ENCODE measurements around the gene ITGA1. TPM values are rescaled to one million over a fixed set of nuclear protein-coding genes. Genes with fewer than 3 reads are reported as not detected.

ITGA1 gene
- total and polyA plus RNA-seq, 4 donors = 17.8 to 152 (median 98.5) TPM

DNA sequence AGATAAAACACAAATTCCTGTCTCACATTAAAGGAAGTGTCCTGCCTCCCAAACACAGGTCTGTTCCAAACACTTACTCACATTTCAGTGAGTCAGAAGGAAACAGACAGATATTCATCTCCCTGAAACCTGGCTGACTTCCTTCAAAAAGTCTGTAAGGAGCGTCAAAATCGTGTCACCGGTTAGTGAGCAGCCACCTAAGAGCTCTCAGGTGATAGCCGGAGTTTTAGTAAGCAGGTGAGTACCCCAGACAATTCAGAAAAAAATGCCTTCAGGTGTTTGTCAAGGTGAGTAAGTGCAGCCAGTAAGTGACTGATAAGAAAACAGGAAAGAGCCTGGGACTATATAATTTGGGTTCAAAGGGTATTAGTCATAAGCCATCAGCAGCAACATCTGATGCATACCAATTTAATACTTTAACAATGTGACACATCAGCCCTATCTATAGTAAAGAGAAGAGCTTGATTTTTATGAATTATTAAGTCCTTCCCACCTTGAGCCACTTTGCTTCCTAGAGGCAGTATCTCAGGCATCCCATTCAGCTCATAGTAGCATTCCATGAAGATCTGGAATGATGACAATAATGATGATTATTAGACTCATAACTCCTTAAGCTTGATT lies 200.1 kb downstream of the ITGA1 start:
- H3K9me3 ChIP-seq (ENCODE audit: control insufficient read depth, low read length) = no peaks in the 10 kb centered on the region
- H3K27ac ChIP-seq (ENCODE audit: low read depth in 1 of 2, low read length in 2 of 2) = no peak overlapping the region
- H3K27me3 ChIP-seq (ENCODE audit: control insufficient read depth in 1 of 2, insufficient read depth in 2 of 2, low read length in 1 of 2) = no peaks in the 10 kb centered on the region
- H3K4me3 ChIP-seq (ENCODE audit: low read length in 2 of 2) = no peak overlapping the region
- H3K36me3 ChIP-seq (ENCODE audit: control insufficient read depth in 1 of 2, insufficient read depth in 2 of 2, low read length in 1 of 2) = no peaks in the 10 kb centered on the region
- WGBS, 2 donors = 87% methylated on average over 4 of the region's 4 CpGs
- intact Hi-C loops (cut with DNase I) = no loop called here
- DNase-seq (no peak), ATAC-seq (ENCODE audit: low FRiP score) (no peak)
- H3K4me1 ChIP-seq (ENCODE audit: control insufficient read depth in 1 of 2, insufficient read depth in 2 of 2, low read length in 2 of 2) = no peaks in the 10 kb centered on the region

DNA sequence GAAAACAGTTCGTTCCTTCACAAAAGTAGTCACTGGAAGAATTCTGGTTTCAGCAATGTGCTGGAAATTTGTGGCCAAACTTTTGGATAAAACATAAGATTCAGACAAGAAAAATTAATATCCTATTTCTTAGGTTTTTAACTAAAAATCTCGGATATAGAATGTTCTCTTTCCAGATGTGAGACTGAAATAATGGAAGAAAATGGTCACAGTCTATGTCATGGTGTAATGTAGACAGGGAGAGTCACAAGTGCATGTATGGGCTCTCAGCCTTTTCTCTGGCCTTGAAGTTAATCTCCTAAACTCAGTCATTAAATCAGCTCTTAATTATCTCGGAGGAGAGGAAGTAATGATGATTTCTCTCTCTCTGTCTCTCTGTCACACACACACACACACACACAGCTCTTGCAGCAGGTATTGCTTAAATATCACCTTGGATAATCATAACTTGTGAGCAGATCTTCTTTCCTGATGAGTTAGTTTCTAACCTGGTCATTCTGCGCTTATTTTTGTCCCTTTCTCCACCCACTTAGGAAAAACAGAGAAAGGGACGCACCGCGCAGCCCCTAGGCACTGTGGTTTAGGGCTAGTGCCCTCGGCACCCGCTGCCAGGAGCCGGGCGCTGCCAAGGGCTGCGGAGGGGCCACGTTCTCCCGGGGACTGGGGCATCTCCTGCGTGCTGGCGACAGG lies 200.8 kb downstream of the ITGA1 start:
- no peak for ATAC-seq (ENCODE audit: low FRiP score)
- intact Hi-C loops (cut with DNase I) = no loop called here
- H3K27me3 ChIP-seq (ENCODE audit: control insufficient read depth in 1 of 2, insufficient read depth in 2 of 2, low read length in 1 of 2) = no peaks in the 10 kb centered on the region
- H3K4me3 ChIP-seq (ENCODE audit: low read length in 2 of 2) = peak overlapping the region; percentile 53 to 79
- DNase-seq = no peak
- H3K4me1 ChIP-seq (ENCODE audit: control insufficient read depth in 1 of 2, insufficient read depth in 2 of 2, low read length in 2 of 2) = no peaks in the 10 kb centered on the region
- 7 to 12% methylated on average over 16 of the region's 16 CpGs for WGBS, 2 donors
- H3K27ac ChIP-seq (ENCODE audit: low read depth in 1 of 2, low read length in 2 of 2) = no peak overlapping the region
- H3K9me3 ChIP-seq (ENCODE audit: control insufficient read depth, low read length) = no peaks in the 10 kb centered on the region
- H3K36me3 ChIP-seq (ENCODE audit: control insufficient read depth in 1 of 2, insufficient read depth in 2 of 2, low read length in 1 of 2) = no peaks in the 10 kb centered on the region

DNA sequence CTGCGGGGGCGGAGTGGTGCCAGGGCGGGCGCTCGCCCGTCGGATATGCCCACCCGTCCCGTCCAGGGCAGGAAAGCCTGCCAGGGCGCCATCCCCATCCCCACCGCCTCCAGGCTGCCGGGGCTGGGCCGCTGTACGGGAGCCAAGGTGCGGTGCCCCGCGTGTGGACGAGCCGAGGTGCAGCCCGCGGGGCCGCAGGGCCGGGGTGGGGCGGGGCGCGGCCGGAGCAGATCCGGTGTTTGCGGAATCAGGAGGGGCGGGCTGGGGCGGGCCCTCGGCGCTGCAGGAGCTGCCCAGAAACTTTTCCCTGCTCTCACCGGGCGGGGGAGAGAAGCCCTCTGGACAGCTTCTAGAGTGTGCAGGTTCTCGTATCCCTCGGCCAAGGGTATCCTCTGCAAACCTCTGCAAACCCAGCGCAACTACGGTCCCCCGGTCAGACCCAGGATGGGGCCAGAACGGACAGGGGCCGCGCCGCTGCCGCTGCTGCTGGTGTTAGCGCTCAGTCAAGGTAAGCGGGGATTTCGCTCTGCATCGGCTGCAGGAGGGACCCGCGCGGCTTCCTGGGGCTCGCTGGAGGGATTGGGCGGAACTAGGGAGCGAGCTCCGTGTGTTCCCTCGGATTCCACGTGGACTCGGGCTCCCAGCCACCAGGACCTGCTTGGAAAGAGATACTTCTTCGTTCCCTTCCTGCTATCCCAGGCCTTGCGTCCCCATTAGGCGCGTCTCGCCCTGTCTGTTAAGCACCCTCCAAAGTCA lies 201.5 kb downstream of the ITGA1 start, which contains the start of gene ITGA2:
Gene ITGA2, plus strand, starts transcription at position 328 of the 756 bp plus-strand sequence. Its CDS starts 117 bp downstream, at position 445.
- WGBS, 2 donors = 0 to 1% methylated on average over 48 to 64 of the region's 64 CpGs

DNA sequence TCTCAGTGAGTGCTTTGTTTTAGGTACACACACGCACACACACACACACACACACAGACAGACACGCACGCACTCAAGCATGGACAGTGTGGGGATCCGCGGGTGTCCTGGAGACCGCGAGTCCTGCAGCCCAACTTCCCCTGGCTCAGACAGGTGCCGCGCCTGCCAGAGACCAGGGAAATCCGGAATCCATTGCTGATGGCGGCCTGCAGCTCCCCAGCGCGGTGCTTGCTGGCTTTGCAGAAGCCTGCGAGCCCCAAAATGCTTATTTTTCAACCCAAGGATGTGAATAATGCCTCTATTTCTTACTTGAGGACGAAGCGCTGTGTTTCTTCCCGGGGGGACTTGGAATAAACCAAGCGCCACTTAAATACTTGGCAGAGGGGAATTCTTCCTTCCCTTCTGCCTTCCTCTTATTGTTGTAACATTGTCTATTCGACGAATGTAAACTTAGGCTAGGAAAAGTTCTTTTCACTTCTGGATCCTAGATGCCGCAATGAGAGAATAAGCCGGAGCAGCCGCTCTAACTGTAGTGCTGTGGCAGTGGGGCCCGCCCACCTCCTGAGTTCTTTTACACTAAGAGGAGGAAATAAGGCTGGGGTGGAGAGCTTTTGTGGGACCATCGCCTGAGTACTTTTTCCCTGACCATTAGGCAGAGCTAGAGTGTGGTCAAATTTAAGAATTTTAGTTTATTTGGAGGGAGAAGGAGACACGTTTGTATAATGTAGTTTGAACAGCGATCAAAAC lies 202.2 kb downstream of the ITGA1 start:
- H3K4me1 ChIP-seq (ENCODE audit: control insufficient read depth in 1 of 2, insufficient read depth in 2 of 2, low read length in 2 of 2) = no peaks in the 10 kb centered on the region
- no peaks in the 10 kb centered on the region for H3K9me3 ChIP-seq (ENCODE audit: control insufficient read depth, low read length)
- H3K27ac ChIP-seq (ENCODE audit: low read depth in 1 of 2, low read length in 2 of 2) = no peak overlapping the region
- peak overlapping the region; percentile 57 to 79 for H3K4me3 ChIP-seq (ENCODE audit: low read length in 2 of 2)
- no peaks in the 10 kb centered on the region for H3K36me3 ChIP-seq (ENCODE audit: control insufficient read depth in 1 of 2, insufficient read depth in 2 of 2, low read length in 1 of 2)
- peak; percentile 50 to 77 for DNase-seq
- ATAC-seq (ENCODE audit: low FRiP score) = peak; percentile 59
- intact Hi-C loops (cut with DNase I) = no loop called here
- WGBS, 2 donors = 4% methylated on average over 27 of the region's 27 CpGs
- no peaks in the 10 kb centered on the region for H3K27me3 ChIP-seq (ENCODE audit: control insufficient read depth in 1 of 2, insufficient read depth in 2 of 2, low read length in 1 of 2)

More for the DNA sequence above, 201.5 kb downstream of the ITGA1 start, which contains the start of gene ITGA2:
- no peaks in the 10 kb centered on the region for H3K36me3 ChIP-seq (ENCODE audit: control insufficient read depth in 1 of 2, insufficient read depth in 2 of 2, low read length in 1 of 2)
- DNase-seq (peak; percentile 54 to 82), ATAC-seq (ENCODE audit: low FRiP score) (peak; percentile 75)
- H3K27ac ChIP-seq (ENCODE audit: low read depth in 1 of 2, low read length in 2 of 2) = no peak within 1 kb of the TSS
- no peaks in the 10 kb centered on the region for H3K27me3 ChIP-seq (ENCODE audit: control insufficient read depth in 1 of 2, insufficient read depth in 2 of 2, low read length in 1 of 2)
- H3K4me3 ChIP-seq (ENCODE audit: low read length in 2 of 2) = peak within 1 kb of the TSS; percentile 57 to 79
- intact Hi-C loops (cut with DNase I) = no loop called here
- no peaks in the 10 kb centered on the region for H3K9me3 ChIP-seq (ENCODE audit: control insufficient read depth, low read length)
- no peaks in the 10 kb centered on the region for H3K4me1 ChIP-seq (ENCODE audit: control insufficient read depth in 1 of 2, insufficient read depth in 2 of 2, low read length in 2 of 2)

DNA sequence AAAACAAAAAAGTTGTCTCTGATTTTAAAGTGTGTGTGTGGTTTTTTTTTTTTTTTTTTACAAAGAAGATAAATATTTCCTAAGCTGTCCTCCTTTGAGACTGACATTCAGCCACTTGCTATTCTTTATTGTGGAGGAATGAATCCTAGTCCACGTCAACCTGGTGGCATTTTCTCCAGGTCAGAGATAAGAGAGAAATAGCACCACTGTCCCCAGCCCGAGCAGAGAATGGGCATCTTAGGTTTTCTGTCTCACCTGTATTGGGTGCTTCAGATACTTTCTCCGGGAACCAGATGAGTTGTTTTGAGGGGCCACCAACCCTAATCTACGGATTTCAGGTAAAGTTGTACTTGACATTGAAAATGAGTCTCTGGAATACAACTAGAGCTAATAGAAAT lies 202.8 kb downstream of the ITGA1 start:
- ATAC-seq (ENCODE audit: low FRiP score) = no peak
- Histone ChIP-seq H3K27ac (ENCODE audit: low read depth in 1 of 2, low read length in 2 of 2) (no peak overlapping the region), H3K4me3 (ENCODE audit: low read length in 2 of 2) (no peak overlapping the region), H3K4me1 (ENCODE audit: control insufficient read depth in 1 of 2, insufficient read depth in 2 of 2, low read length in 2 of 2) (no peaks in the 10 kb centered on the region), H3K27me3 (ENCODE audit: control insufficient read depth in 1 of 2, insufficient read depth in 2 of 2, low read length in 1 of 2) (no peaks in the 10 kb centered on the region), H3K9me3 (ENCODE audit: control insufficient read depth, low read length) (no peaks in the 10 kb centered on the region), H3K36me3 (ENCODE audit: control insufficient read depth in 1 of 2, insufficient read depth in 2 of 2, low read length in 1 of 2) (no peaks in the 10 kb centered on the region)
- DNase-seq = no peak
- 74 to 81% methylated on average over 4 of the region's 4 CpGs for WGBS, 2 donors
- intact Hi-C loops (cut with DNase I) = no loop called here

DNA sequence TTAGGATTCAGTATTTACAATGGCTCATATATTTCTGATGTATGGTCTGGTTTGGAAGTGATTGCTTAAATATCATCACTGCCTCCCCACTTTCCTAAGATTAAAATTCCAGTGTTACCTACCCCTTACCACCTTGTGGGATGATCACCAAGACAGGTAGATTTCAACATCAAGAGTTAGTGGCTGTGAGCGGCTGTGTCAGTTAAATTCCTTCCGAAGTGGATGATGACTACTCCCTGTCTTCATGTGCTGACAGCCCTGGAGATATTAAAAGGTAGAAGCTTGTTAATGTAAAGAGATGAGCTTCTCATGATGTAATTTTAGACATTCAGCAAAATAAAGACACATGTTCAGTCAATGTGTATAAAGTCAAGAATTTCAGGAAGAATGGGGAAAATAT lies 205.7 kb downstream of the ITGA1 start:
- no peaks in the 10 kb centered on the region for H3K4me1 ChIP-seq (ENCODE audit: control insufficient read depth in 1 of 2, insufficient read depth in 2 of 2, low read length in 2 of 2)
- no peaks in the 10 kb centered on the region for H3K36me3 ChIP-seq (ENCODE audit: control insufficient read depth in 1 of 2, insufficient read depth in 2 of 2, low read length in 1 of 2)
- no peaks in the 10 kb centered on the region for H3K9me3 ChIP-seq (ENCODE audit: control insufficient read depth, low read length)
- intact Hi-C loops (cut with DNase I) = no loop called here
- H3K4me3 ChIP-seq (ENCODE audit: low read length in 2 of 2) = no peak overlapping the region
- no peak for DNase-seq
- no peaks in the 10 kb centered on the region for H3K27me3 ChIP-seq (ENCODE audit: control insufficient read depth in 1 of 2, insufficient read depth in 2 of 2, low read length in 1 of 2)
- no peak overlapping the region for H3K27ac ChIP-seq (ENCODE audit: low read depth in 1 of 2, low read length in 2 of 2)
- 96% methylated on average over 2 of the region's 2 CpGs for WGBS, 2 donors
- no peak for ATAC-seq (ENCODE audit: low FRiP score)

DNA sequence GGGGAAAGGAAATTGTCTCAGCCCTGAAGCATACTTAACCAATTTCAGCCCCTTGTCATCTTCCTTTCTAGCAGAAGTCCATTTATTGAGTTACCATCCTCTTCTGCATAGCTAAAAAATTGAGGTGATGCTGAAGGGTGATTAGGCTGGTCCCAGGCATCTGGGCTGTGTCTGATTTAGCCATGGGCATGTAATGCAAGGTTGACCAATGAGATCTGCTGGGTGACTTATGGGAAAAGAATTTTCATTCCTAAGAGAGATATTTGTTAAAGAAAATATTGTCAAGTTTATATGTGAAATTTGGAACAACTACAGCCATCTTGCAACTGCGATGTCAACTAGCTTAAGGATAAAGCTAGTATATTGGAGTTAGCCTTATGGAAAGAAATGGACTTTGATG lies 206.6 kb downstream of the ITGA1 start:
- intact Hi-C loops (cut with DNase I) = no loop called here
- no peaks in the 10 kb centered on the region for H3K27me3 ChIP-seq (ENCODE audit: control insufficient read depth in 1 of 2, insufficient read depth in 2 of 2, low read length in 1 of 2)
- no peak overlapping the region for H3K27ac ChIP-seq (ENCODE audit: low read depth in 1 of 2, low read length in 2 of 2)
- 97% methylated on average over 1 of the region's 1 CpG for WGBS, 2 donors
- H3K36me3 ChIP-seq (ENCODE audit: control insufficient read depth in 1 of 2, insufficient read depth in 2 of 2, low read length in 1 of 2) = no peaks in the 10 kb centered on the region
- ATAC-seq (ENCODE audit: low FRiP score) (no peak), DNase-seq (no peak)
- no peak overlapping the region for H3K4me3 ChIP-seq (ENCODE audit: low read length in 2 of 2)
- no peaks in the 10 kb centered on the region for H3K9me3 ChIP-seq (ENCODE audit: control insufficient read depth, low read length)
- no peaks in the 10 kb centered on the region for H3K4me1 ChIP-seq (ENCODE audit: control insufficient read depth in 1 of 2, insufficient read depth in 2 of 2, low read length in 2 of 2)

DNA sequence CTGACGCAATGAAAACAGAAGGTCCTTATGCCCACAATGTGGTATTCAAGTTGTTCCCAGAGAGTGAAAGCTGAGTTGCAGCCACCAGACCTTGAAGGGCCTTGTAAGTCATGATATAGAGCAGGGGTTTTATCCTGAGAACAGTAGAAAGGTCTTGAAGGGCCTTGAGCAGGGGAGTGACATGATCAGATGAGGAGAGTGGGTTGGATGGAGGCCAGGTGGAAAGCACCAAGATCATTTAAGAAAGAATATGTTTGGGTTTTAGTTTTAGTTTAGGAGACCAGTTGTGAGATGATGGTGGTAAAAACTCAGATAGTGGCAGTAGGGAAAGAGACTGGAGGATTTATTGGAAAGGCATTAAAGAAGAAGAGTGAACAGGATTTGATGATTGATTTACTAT lies 207.4 kb downstream of the ITGA1 start:
- DNase-seq (no peak), ATAC-seq (ENCODE audit: low FRiP score) (no peak)
- H3K9me3 ChIP-seq (ENCODE audit: control insufficient read depth, low read length) = no peaks in the 10 kb centered on the region
- WGBS, 2 donors = 94 to 96% methylated on average over 1 of the region's 1 CpG
- intact Hi-C loops (cut with DNase I) = no loop called here
- H3K36me3 ChIP-seq (ENCODE audit: control insufficient read depth in 1 of 2, insufficient read depth in 2 of 2, low read length in 1 of 2) = no peaks in the 10 kb centered on the region
- H3K4me3 ChIP-seq (ENCODE audit: low read length in 2 of 2) = no peak overlapping the region
- no peak overlapping the region for H3K27ac ChIP-seq (ENCODE audit: low read depth in 1 of 2, low read length in 2 of 2)
- H3K4me1 ChIP-seq (ENCODE audit: control insufficient read depth in 1 of 2, insufficient read depth in 2 of 2, low read length in 2 of 2) = no peaks in the 10 kb centered on the region
- no peaks in the 10 kb centered on the region for H3K27me3 ChIP-seq (ENCODE audit: control insufficient read depth in 1 of 2, insufficient read depth in 2 of 2, low read length in 1 of 2)

Measured in aorta (tissue), 5 donors.